GM19351 (cell line): ENCODE results near the gene TNFSF8.

Source experiments
- ATAC-seq: cut with Tn5 transposase; IDR thresholded peaks from one replicate; pipeline ENCODE4 v1.9.1; 2021; ENCODE audit warnings: mild to moderate bottlenecking, moderate library complexity; ENCODE audit not compliant: unreplicated experiment

TNFSF8 gene

GRCh38 chr9:114937516-114937915 lies 7.1 kb upstream of the TNFSF8 start:
- no peak for ATAC-seq

GRCh38 chr9:114936581-114936980 lies 6.2 kb upstream of the TNFSF8 start:
- ATAC-seq: no peak

- ATAC-seq: no peak
Observed at GRCh38 chr9:114935119-114935518, 4.7 kb upstream of the TNFSF8 start.

GRCh38 chr9:114932502-114932901 lies 2.1 kb upstream of the TNFSF8 start:
- no peak for ATAC-seq

GRCh38 chr9:114931407-114931806 lies 1.0 kb upstream of the TNFSF8 start:
- ATAC-seq: no peak

- ATAC-seq: no peak
Observed at GRCh38 chr9:114929201-114929600, 1.2 kb downstream of the TNFSF8 start.

GRCh38 chr9:114928671-114929070 lies 1.7 kb downstream of the TNFSF8 start:
- no peak for ATAC-seq

GRCh38 chr9:114928136-114928535 lies 2.3 kb downstream of the TNFSF8 start:
- no peak for ATAC-seq

- ATAC-seq: no peak
Observed at GRCh38 chr9:114925672-114926071, 4.7 kb downstream of the TNFSF8 start.

GRCh38 chr9:114925039-114925438 lies 5.4 kb downstream of the TNFSF8 start:
- peak; percentile 51 for ATAC-seq

- ATAC-seq: no peak
Observed at GRCh38 chr9:114924327-114924726, 6.1 kb downstream of the TNFSF8 start.

- ATAC-seq: no peak
Observed at GRCh38 chr9:114923918-114924317, 6.5 kb downstream of the TNFSF8 start.

GRCh38 chr9:114921171-114921570 lies 9.2 kb downstream of the TNFSF8 start:
- ATAC-seq: no peak

GRCh38 chr9:114919611-114920010 lies 10.8 kb downstream of the TNFSF8 start:
- no peak for ATAC-seq

GRCh38 chr9:114916481-114916880 lies 13.9 kb downstream of the TNFSF8 start:
- ATAC-seq: no peak

GRCh38 chr9:114914139-114914538 lies 16.3 kb downstream of the TNFSF8 start:
- no peak for ATAC-seq

GRCh38 chr9:114913656-114914055 lies 16.7 kb downstream of the TNFSF8 start:
- ATAC-seq: no peak

- ATAC-seq: no peak
Observed at GRCh38 chr9:114913217-114913616, 17.2 kb downstream of the TNFSF8 start.

- no peak for ATAC-seq
Observed at GRCh38 chr9:114911167-114911821, 19.1 kb downstream of the TNFSF8 start.

- no peak for ATAC-seq
Observed at GRCh38 chr9:114910541-114910940, 19.9 kb downstream of the TNFSF8 start.

GRCh38 chr9:114909661-114910060 lies 20.7 kb downstream of the TNFSF8 start:
- ATAC-seq: no peak

- ATAC-seq: peak; percentile 40
Observed at GRCh38 chr9:114908805-114909448, 21.5 kb downstream of the TNFSF8 start.
